A549 (cell line): Measurements from ENCODE around the gene PCOLCE2.

Source experiments
- BCL3 ChIP-seq: fragments of >200 bp; sonication (Bioruptor Twin); formaldehyde crosslinking; IDR thresholded peaks from 3 replicates; pipeline ENCODE4 v1.6.1; 2016
- CTCF ChIP-seq: fragments of >200 bp; sonication (Bioruptor Twin); formaldehyde crosslinking; IDR thresholded peaks from 3 replicates; pipeline ENCODE4 v1.5.1; 2016
- ELK1 ChIP-seq: fragments of 150-350 bp; IDR thresholded peaks from 2 replicates; pipeline ENCODE4 v1.6.1; 2014; ENCODE audit warnings: low read depth, mild to moderate bottlenecking, low read length
- EP300 ChIP-seq, 2 experiments: fragments of >200 bp; sonication (Bioruptor Twin); formaldehyde crosslinking; IDR thresholded peaks; 2 replicates in 1 of 2; 3 replicates in 1 of 2; pipeline ENCODE4 v1.6.1; 2016 to 2017
- ESRRA ChIP-seq: fragments of 150-350 bp; IDR thresholded peaks from 2 replicates; pipeline ENCODE4 v1.6.1; 2014; ENCODE audit warnings: mild to moderate bottlenecking, low read length, borderline replicate concordance
- GATA3 ChIP-seq: IDR thresholded peaks from 2 replicates; pipeline ENCODE4 v1.6.1; 2012; ENCODE audit warnings: borderline replicate concordance
- HDAC2 ChIP-seq: fragments of 200-600 bp; sonication (generic); IDR thresholded peaks from 2 replicates; pipeline ENCODE4 v1.6.1; 2016
- JUNB ChIP-seq: fragments of >200 bp; sonication (Bioruptor Twin); formaldehyde crosslinking; IDR thresholded peaks from 2 replicates; pipeline ENCODE4 v1.6.1; 2016
- POLR2A ChIP-seq: IDR thresholded peaks from 2 replicates; pipeline ENCODE4 v1.6.1; 2012; ENCODE audit warnings: mild to moderate bottlenecking, low read length
- RCOR1 ChIP-seq: fragments of 150-350 bp; IDR thresholded peaks from 2 replicates; pipeline ENCODE4 v1.6.1; 2014; ENCODE audit warnings: antibody characterized with exemption, low read length, low read depth
- REST ChIP-seq: fragments of 200-600 bp; sonication (generic); IDR thresholded peaks from 2 replicates; pipeline ENCODE4 v1.6.1; 2016; ENCODE audit warnings: antibody characterized with exemption, mild to moderate bottlenecking, moderate library complexity
- SREBF2 ChIP-seq: fragments of 450-650 bp; IDR thresholded peaks from 2 replicates; pipeline ENCODE4 v1.6.1; 2014; ENCODE audit warnings: mild to moderate bottlenecking, moderate library complexity
- TFCP2L1 ChIP-seq: fragments of 250-450 bp; sonication (Bioruptor Pico); IDR thresholded peaks from 2 replicates; pipeline ENCODE4 v1.5.0; 2021; ENCODE audit warnings: mild to moderate bottlenecking
- TP53 ChIP-seq: fragments of 250-450 bp; sonication (Bioruptor Pico); IDR thresholded peaks from 2 replicates; pipeline ENCODE4 v1.5.0; 2021; ENCODE audit warnings: mild to moderate bottlenecking, moderate library complexity

DNA sequence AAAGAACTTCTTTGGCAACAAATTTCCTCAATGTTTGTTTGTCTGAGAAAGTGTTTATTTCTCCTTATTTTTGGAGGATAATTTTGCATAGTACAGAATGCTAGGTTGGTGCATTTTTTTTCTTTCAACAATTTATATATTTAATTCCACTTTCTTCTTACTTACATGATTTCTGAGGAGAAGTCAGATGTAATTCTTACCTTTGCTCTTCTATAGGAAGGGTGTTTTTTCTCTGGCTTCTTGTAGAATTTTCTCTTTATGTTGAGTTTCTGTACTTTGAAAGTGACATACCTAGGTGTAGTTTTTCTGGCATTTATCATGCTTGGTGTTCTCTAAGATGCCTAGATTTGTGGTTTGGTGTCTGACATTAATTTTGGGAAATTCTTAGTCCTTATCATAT lies 34.8 kb upstream of the PCOLCE2 start:
- TF ChIP-seq CTCF (no peak), BCL3 (no peak), EP300 (IDR thresholded peaks at IDR 0.05) (no peak), TFCP2L1 (no peak), TP53 (CRISPR knock-in tag) (no peak), ESRRA (no peak), SREBF2 (no peak), REST (no peak), POLR2A (no peak), ELK1 (no peak), HDAC2 (no peak), JUNB (no peak), GATA3 (no peak), RCOR1 (no peak)
